ENCODE measurements around the gene KIF5A. TPM values are rescaled to one million over a fixed set of nuclear protein-coding genes. Genes with fewer than 3 reads are reported as not detected.

Gene KIF5A
- total and polyA plus RNA-seq, 4 donors = 0.05 to 0.34 (median 0.14) TPM

- WGBS, 2 donors = 78 to 94% methylated on average over 9 of the region's 9 CpGs
- TF ChIP-seq, protein P1, sequence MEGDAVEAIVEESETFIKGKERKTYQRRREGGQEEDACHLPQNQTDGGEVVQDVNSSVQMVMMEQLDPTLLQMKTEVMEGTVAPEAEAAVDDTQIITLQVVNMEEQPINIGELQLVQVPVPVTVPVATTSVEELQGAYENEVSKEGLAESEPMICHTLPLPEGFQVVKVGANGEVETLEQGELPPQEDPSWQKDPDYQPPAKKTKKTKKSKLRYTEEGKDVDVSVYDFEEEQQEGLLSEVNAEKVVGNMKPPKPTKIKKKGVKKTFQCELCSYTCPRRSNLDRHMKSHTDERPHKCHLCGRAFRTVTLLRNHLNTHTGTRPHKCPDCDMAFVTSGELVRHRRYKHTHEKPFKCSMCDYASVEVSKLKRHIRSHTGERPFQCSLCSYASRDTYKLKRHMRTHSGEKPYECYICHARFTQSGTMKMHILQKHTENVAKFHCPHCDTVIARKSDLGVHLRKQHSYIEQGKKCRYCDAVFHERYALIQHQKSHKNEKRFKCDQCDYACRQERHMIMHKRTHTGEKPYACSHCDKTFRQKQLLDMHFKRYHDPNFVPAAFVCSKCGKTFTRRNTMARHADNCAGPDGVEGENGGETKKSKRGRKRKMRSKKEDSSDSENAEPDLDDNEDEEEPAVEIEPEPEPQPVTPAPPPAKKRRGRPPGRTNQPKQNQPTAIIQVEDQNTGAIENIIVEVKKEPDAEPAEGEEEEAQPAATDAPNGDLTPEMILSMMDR (IDR thresholded peaks at IDR 0.05; ENCODE audit: control extremely low read depth, extremely low read depth) = no peak
- H3K27me3 ChIP-seq (ENCODE audit: control insufficient read depth in 3 of 3, insufficient read depth in 3 of 3, low read length in 2 of 3) = no peaks in the 10 kb centered on the region
Measured at GRCh38 chr12:57576613-57577160, 26.8 kb downstream of the KIF5A start.

DNA sequence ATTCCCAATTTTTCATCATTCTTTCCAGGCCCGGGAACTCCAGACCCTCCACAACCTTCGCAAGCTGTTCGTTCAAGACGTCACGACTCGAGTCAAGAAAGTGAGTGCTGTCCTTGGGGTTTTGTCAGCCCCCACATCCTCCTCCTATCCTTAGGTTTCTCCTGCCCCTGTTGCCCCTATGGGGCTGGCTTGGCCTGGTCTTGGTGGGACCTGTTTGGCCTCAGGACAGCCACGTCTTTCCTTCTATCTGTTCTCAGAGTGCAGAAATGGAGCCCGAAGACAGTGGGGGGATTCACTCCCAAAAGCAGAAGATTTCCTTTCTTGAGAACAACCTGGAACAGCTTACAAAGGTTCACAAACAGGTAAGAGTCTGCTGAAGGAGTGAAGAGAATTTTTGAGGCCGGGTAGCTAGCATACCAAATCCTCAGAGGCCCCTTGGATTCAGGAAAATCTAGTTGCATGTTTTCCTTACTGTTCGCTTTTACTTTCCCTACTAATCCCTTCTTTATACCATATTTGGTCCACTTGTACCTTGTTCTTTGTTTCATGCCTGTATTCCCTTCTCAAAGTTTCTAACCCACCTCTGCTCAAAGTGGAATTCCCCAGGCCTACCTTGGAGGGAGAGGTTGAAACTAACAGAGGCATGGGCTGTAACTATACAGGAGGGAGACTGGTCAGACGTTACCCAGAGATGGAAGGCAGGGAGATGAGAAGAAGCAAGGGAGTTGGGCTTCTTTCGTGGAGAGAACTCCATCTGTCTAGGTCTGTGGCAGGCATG lies 28.3 kb downstream of the KIF5A start:
- ATAC-seq (ENCODE audit: insufficient read depth, low FRiP score) = no peak
- H3K36me3 ChIP-seq (ENCODE audit: control insufficient read depth in 4 of 4, insufficient read depth in 4 of 4, low read length in 4 of 4) = no peaks in the 10 kb centered on the region
- no peak overlapping the region for H3K27ac ChIP-seq (ENCODE audit: low read depth in 1 of 2, low read length in 1 of 2)
- no peak overlapping the region for H3K4me3 ChIP-seq
- no peak overlapping the region for H3K9ac ChIP-seq (ENCODE audit: insufficient read depth in 1 of 2, low read length in 2 of 2)
- WGBS, 2 donors = 88 to 94% methylated on average over 12 of the region's 12 CpGs
- DNase-seq = no peak
- no peaks in the 10 kb centered on the region for H3K9me3 ChIP-seq (ENCODE audit: control insufficient read depth in 4 of 4, insufficient read depth in 3 of 4, low read length in 3 of 4)
- no peaks in the 10 kb centered on the region for H3K4me1 ChIP-seq (ENCODE audit: control insufficient read depth in 5 of 5, insufficient read depth in 5 of 5, low read length in 5 of 5)
- TF ChIP-seq, protein P1 (IDR thresholded peaks at IDR 0.05; ENCODE audit: control extremely low read depth, extremely low read depth) = no peak
- no peaks in the 10 kb centered on the region for H3K27me3 ChIP-seq (ENCODE audit: control insufficient read depth in 3 of 3, insufficient read depth in 3 of 3, low read length in 2 of 3)

More at GRCh38 chr12:57576613-57577160, 26.8 kb downstream of the KIF5A start:
- H3K36me3 ChIP-seq (ENCODE audit: control insufficient read depth in 4 of 4, insufficient read depth in 4 of 4, low read length in 4 of 4) = no peaks in the 10 kb centered on the region
- H3K4me1 ChIP-seq (ENCODE audit: control insufficient read depth in 5 of 5, insufficient read depth in 5 of 5, low read length in 5 of 5) = no peaks in the 10 kb centered on the region
- H3K9ac ChIP-seq (ENCODE audit: insufficient read depth in 1 of 2, low read length in 2 of 2) = no peak overlapping the region
- ATAC-seq (ENCODE audit: insufficient read depth, low FRiP score) = no peak
- H3K4me3 ChIP-seq = no peak overlapping the region
- H3K27ac ChIP-seq (ENCODE audit: low read depth in 1 of 2, low read length in 1 of 2) = no peak overlapping the region
- no peak for DNase-seq
- H3K9me3 ChIP-seq (ENCODE audit: control insufficient read depth in 4 of 4, insufficient read depth in 3 of 4, low read length in 3 of 4) = no peaks in the 10 kb centered on the region

GRCh38 chr12:57579011-57579410 lies 29.2 kb downstream of the KIF5A start:
- no peak for ATAC-seq (ENCODE audit: insufficient read depth, low FRiP score)
- TF ChIP-seq, protein P1 (IDR thresholded peaks at IDR 0.05; ENCODE audit: control extremely low read depth, extremely low read depth) = no peak
- Histone ChIP-seq H3K27ac (ENCODE audit: low read depth in 1 of 2, low read length in 1 of 2) (no peak overlapping the region), H3K36me3 (ENCODE audit: control insufficient read depth in 4 of 4, insufficient read depth in 4 of 4, low read length in 4 of 4) (no peaks in the 10 kb centered on the region), H3K4me1 (ENCODE audit: control insufficient read depth in 5 of 5, insufficient read depth in 5 of 5, low read length in 5 of 5) (no peaks in the 10 kb centered on the region), H3K4me3 (no peak overlapping the region), H3K9me3 (ENCODE audit: control insufficient read depth in 4 of 4, insufficient read depth in 3 of 4, low read length in 3 of 4) (no peaks in the 10 kb centered on the region), H3K27me3 (ENCODE audit: control insufficient read depth in 3 of 3, insufficient read depth in 3 of 3, low read length in 2 of 3) (no peaks in the 10 kb centered on the region), H3K9ac (ENCODE audit: insufficient read depth in 1 of 2, low read length in 2 of 2) (no peak overlapping the region)
- WGBS, 2 donors = 82 to 95% methylated on average over 2 of the region's 2 CpGs
- no peak for DNase-seq

All from lung (tissue), 12 donors.